Spleen (tissue), 11 donors: Measurements from ENCODE around the gene THSD7A. TPM values are rescaled to one million over a fixed set of nuclear protein-coding genes. Genes with fewer than 3 reads are reported as not detected.

Experiments
- DNase-seq: peaks from one replicate; pipeline ENCODE4 v3.0.0-alpha.2; 2020
- H3K27ac ChIP-seq, 8 donors: fragments of 200-600 bp; sonication (generic) in 7 of 8; 1 replicate in 4 of 8; 2 replicates in 4 of 8; pipeline versions ENCODE4 v1.5.0 to v1.8.0; 2016 to 2021; ENCODE audit warnings: inconsistent platforms in 4 of 8, mild to moderate bottlenecking in 4 of 8, moderate library complexity in 1 of 8
- H3K27me3 ChIP-seq, 7 donors: fragments of 200-600 bp; sonication (generic) in 6 of 7; replicated peaks in 1 of 7; 1 replicate in 4 of 7; 2 replicates in 3 of 7; pipeline versions ENCODE4 v1.5.0 to v1.8.0; 2016 to 2021; ENCODE audit warnings: inconsistent platforms in 3 of 7, mild to moderate bottlenecking in 1 of 7
- H3K36me3 ChIP-seq, 6 donors: fragments of 200-600 bp; sonication (generic) in 5 of 6; 1 replicate in 4 of 6; 2 replicates in 2 of 6; pipeline versions ENCODE4 v1.5.0 to v1.8.0; 2016 to 2021; ENCODE audit warnings: inconsistent platforms in 2 of 6
- H3K4me1 ChIP-seq, 6 donors: fragments of 200-600 bp; sonication (generic) in 5 of 6; 1 replicate in 3 of 6; 2 replicates in 3 of 6; pipeline versions ENCODE4 v1.5.0 to v1.8.0; 2016 to 2021; ENCODE audit warnings: inconsistent platforms in 3 of 6
- H3K4me3 ChIP-seq, 8 donors: fragments of 200-600 bp; sonication (generic) in 7 of 8; 1 replicate in 4 of 8; 2 replicates in 4 of 8; pipeline versions ENCODE4 v1.5.0 to v1.8.0; 2016 to 2021; ENCODE audit warnings: inconsistent platforms in 4 of 8, mild to moderate bottlenecking in 4 of 8, moderate library complexity in 2 of 8
- H3K9me3 ChIP-seq, 8 donors: fragments of 200-600 bp; sonication (generic) in 7 of 8; 1 replicate in 4 of 8; 2 replicates in 4 of 8; pipeline versions ENCODE4 v1.5.0 to v1.8.0; 2016 to 2021; ENCODE audit warnings: inconsistent platforms in 4 of 8
- POLR2A ChIP-seq, 3 donors: fragments of 450-650 bp; IDR thresholded peaks; one replicate each; pipeline ENCODE4 v1.5.1; 2017; ENCODE audit warnings: antibody characterized with exemption in 3 of 3, mild to moderate bottlenecking in 1 of 3
- POLR2AphosphoS5 ChIP-seq, 3 donors: sonication (generic); formaldehyde crosslinking; IDR thresholded peaks; one replicate each; pipeline ENCODE4 v1.5.1; 2017; ENCODE audit warnings: antibody characterized with exemption in 3 of 3
- WGBS, 5 donors: extraction: QIAGEN DNeasy Blood & Tissue Kit in 3 of 5; methylation state at CpG; one replicate each; pipeline versions ENCODE4 v1.1.5 to v1.1.7; 2013 to 2018; 5-methylcytosine and 5-hydroxymethylcytosine counted together
- intact Hi-C: fragments of 100-400 bp; cut with DNase I; formaldehyde crosslinking; loops from one replicate; pipeline ENCODE4 v1.15.0; 2023; ENCODE audit warnings: low total_unique reads
- polyA plus RNA-seq, 3 donors: library from polyadenylated mRNA; stranded (reverse); fragments of 200-250 nt; gene quantifications; one replicate each; pipeline ENCODE4 v1.2.1, GENCODE V29; 2013
- total RNA-seq, 7 donors: library from RNA; depleted of rRNA in 3 of 7; stranded (reverse); fragments of >200 nt in 3 of 7; fragmentation: NEBNext Ultra II Directional in 4 of 7; extraction: Animal tissue kit (Norgen Biotek cat#: 25700) in 4 of 7; gene quantifications; one replicate each; pipeline versions ENCODE4 v1.1.0 to v1.2.1, GENCODE V29; 2016 to 2021
- TF ChIP-seq, protein P1 (sequence below), 11 experiments: fragments of 200-600 bp in 7 of 11; fragments of 450-650 bp in 4 of 11; sonication (generic) in 4 of 11; IDR thresholded peaks in 8 of 11; conservative IDR thresholded peaks in 3 of 11; 1 replicate in 7 of 11; 2 replicates in 4 of 11; pipeline versions ENCODE4 v1.4.0 to v1.8.0; 2016 to 2021; ENCODE audit warnings: antibody characterized with exemption in 11 of 11, inconsistent platforms in 4 of 11, mild to moderate bottlenecking in 1 of 11
- donor health status: healthy with polysubstance abuse.
- donor health status: DM: no; HTN: no; CAD: no; lungs with moderate emphysema.
- donor health status: DM: no; HTN: no; CAD: no.
- donor health status: Bipolar disorder and iron deficiency.
- donor health status: healthy.
- donor health status: DM: no; HTN: no; CAD: no.
- donor health status: DM: yes; HTN: yes; CAD: no.

THSD7A gene
- total and polyA plus RNA-seq, 10 donors = 0.29 to 8.7 (median 4.2) TPM

DNA sequence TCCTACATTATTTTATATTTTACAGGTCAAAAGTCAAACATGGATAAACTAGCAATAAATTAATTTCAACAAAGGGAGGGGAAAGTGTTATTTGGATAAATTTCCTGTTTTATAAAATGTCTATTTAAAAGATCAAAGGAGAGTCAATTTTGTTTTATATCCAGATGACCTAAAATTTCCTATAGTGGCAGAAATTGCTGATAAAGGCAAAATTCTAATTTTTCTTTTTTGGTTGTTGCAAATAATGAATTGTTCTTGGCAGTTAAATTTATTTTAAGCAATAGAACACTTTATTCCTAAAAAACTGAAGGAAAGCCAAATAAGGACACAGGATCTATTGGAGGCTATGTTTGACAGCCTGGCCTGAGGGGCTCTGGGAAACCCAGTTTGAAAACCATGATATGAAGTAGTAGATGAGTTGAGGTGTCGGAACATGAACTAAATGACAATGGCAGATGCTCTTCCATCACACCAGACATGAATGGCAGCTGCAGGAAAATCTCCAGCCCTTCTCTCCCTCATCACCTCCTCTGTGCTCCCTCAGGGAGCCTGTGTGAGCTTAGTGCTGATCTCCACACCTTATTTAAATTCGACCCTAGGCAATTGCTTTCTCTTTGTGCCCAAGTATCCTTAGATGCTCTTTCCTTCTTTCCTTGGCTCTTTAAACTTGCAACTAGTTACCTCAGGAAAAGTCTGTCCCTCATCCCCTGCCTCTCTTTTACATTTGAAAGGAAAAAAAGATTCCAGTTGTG is 395.0 kb downstream of the THSD7A start:
- H3K27me3 ChIP-seq = no peaks in the 10 kb centered on the region
- H3K27ac ChIP-seq = no peak overlapping the region
- H3K4me3 ChIP-seq = no peak overlapping the region
- TF ChIP-seq POLR2A (IDR thresholded peaks at IDR 0.05) (no peak), POLR2AphosphoS5 (IDR thresholded peaks at IDR 0.05) (no peak)
- TF ChIP-seq, protein P1, sequence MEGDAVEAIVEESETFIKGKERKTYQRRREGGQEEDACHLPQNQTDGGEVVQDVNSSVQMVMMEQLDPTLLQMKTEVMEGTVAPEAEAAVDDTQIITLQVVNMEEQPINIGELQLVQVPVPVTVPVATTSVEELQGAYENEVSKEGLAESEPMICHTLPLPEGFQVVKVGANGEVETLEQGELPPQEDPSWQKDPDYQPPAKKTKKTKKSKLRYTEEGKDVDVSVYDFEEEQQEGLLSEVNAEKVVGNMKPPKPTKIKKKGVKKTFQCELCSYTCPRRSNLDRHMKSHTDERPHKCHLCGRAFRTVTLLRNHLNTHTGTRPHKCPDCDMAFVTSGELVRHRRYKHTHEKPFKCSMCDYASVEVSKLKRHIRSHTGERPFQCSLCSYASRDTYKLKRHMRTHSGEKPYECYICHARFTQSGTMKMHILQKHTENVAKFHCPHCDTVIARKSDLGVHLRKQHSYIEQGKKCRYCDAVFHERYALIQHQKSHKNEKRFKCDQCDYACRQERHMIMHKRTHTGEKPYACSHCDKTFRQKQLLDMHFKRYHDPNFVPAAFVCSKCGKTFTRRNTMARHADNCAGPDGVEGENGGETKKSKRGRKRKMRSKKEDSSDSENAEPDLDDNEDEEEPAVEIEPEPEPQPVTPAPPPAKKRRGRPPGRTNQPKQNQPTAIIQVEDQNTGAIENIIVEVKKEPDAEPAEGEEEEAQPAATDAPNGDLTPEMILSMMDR (IDR thresholded peaks at IDR 0.05 in 8 of 11, conservative IDR thresholded peaks at IDR 0.05 in 3 of 11) = no peak
- WGBS, 5 donors = 55 to 78% (median 63%) methylated on average over 2 of the region's 2 CpGs
- H3K4me1 ChIP-seq = no peaks in the 10 kb centered on the region
- no peaks in the 10 kb centered on the region for H3K9me3 ChIP-seq
- intact Hi-C loops = loop anchor here (10.0 kb wide), 1 partner anchor 398 kb away; the partner anchor contains the start of gene THSD7A
- no peaks in the 10 kb centered on the region for H3K36me3 ChIP-seq
- no peak for DNase-seq

DNA sequence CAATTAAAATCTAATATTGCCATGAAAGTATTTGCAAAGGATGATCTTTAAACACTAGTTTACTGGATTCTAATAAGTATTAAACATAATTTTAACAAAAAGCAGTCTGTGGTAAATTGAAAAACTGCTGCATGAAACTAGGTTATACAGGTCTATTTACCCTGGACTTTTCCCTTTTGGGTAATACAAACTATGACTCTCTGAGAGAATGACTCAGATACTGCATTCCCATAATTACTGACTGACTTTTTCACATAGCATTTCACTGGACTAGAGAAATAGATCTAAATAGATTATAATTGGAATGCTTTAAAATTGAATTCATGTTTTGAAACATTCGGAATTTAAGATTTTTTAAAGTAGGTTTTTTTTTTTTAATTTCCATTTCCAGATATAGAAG is 395.7 kb downstream of the THSD7A start:
- WGBS, 5 donors = 68 to 84% (median 72%) methylated on average over 1 of the region's 1 CpG
- Histone ChIP-seq H3K27me3 (no peaks in the 10 kb centered on the region), H3K27ac (no peak overlapping the region), H3K9me3 (no peaks in the 10 kb centered on the region), H3K36me3 (no peaks in the 10 kb centered on the region), H3K4me1 (no peaks in the 10 kb centered on the region), H3K4me3 (no peak overlapping the region)
- intact Hi-C loops = loop anchor here (10.0 kb wide), 1 partner anchor 398 kb away; the partner anchor contains the start of gene THSD7A
- no peak for TF ChIP-seq POLR2A (IDR thresholded peaks at IDR 0.05)
- no peak for TF ChIP-seq POLR2AphosphoS5 (IDR thresholded peaks at IDR 0.05)
- TF ChIP-seq, protein P1 (IDR thresholded peaks at IDR 0.05 in 8 of 11, conservative IDR thresholded peaks at IDR 0.05 in 3 of 11) = no peak
- DNase-seq = no peak

DNA sequence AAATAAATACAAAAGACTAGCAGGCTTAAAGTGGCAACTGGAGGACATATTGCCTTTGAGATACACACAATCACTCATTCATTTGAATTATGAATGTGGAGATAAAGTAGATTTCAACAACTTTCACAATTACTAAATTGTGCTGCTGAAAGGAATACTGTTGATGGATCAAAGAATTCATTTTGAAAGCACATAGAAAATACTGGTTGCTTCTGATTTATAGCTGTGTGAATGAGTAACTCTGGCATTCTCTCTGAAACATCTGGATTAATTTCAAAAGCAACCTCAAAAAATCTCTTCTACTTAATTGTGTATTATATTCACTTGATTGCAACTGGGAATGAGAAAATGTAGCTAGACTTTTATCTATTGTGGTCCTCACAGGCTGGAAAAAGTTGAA is 397.6 kb downstream of the THSD7A start:
- Histone ChIP-seq H3K27me3 (no peaks in the 10 kb centered on the region), H3K36me3 (no peaks in the 10 kb centered on the region), H3K4me3 (no peak overlapping the region), H3K4me1 (no peaks in the 10 kb centered on the region), H3K9me3 (no peaks in the 10 kb centered on the region), H3K27ac (no peak overlapping the region)
- DNase-seq = no peak
- TF ChIP-seq POLR2A (IDR thresholded peaks at IDR 0.05) (no peak), POLR2AphosphoS5 (IDR thresholded peaks at IDR 0.05) (no peak)
- TF ChIP-seq, protein P1 (IDR thresholded peaks at IDR 0.05 in 8 of 11, conservative IDR thresholded peaks at IDR 0.05 in 3 of 11) = no peak
- intact Hi-C loops = loop anchor here (10.0 kb wide), 1 partner anchor 400 kb away; the partner anchor contains the start of gene THSD7A

DNA sequence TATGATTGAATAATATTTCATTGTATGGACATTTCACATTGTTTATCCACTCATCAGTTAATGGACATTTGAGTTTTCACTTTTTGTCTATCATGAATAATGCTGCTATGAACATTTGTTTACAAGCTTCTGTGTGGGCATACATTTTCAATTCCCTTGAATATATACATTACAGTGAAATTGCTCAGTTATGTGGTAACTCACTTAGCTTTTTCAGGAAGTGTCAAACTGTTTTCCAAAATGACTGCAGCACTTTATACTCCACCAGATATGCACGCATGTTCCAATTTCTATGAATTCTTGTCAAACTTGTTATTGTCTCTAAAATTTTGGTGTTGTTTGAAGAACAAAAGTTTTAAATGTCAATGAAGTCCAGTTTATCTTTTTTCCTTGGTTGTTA is 401.2 kb downstream of the THSD7A start:
- TF ChIP-seq, protein P1 (IDR thresholded peaks at IDR 0.05 in 8 of 11, conservative IDR thresholded peaks at IDR 0.05 in 3 of 11) = no peak
- Histone ChIP-seq H3K27me3 (no peaks in the 10 kb centered on the region), H3K36me3 (no peaks in the 10 kb centered on the region), H3K9me3 (no peaks in the 10 kb centered on the region), H3K4me1 (no peaks in the 10 kb centered on the region), H3K27ac (no peak overlapping the region), H3K4me3 (no peak overlapping the region)
- 63 to 85% (median 71%) methylated on average over 1 of the region's 1 CpG for WGBS, 5 donors
- no peak for DNase-seq
- intact Hi-C loops = loop anchor here (10.0 kb wide), 1 partner anchor 404 kb away; the partner anchor contains the start of gene THSD7A
